ENCODE measurements around the gene COX10.

Gene COX10

DNA sequence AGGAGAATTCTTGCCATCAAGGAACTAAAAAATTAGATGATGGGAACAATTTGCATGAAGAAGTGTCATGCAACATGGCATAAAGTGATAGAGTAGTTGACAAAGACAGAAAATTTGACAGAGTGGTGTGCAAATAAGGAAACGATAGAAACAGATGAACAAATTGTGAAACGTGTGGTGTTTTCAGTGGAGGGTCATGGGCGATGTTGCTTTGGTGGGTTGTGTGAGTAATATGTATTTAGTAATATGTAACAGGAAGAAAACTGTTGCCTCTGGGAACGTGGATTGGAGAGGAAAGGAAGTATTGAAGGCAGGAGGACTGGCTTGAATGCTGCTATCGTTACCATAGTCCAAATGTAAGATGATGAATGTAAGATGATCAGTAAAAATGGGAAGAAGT lies 3.6 kb downstream of the COX10 start:
- no peak for DNase-seq

- DNase-seq, result no peak
Observed at GRCh38 chr17:14078027-14078426, 8.7 kb downstream of the COX10 start.

GRCh38 chr17:14080847-14081251 lies 11.5 kb downstream of the COX10 start:
- no peak for DNase-seq

DNA sequence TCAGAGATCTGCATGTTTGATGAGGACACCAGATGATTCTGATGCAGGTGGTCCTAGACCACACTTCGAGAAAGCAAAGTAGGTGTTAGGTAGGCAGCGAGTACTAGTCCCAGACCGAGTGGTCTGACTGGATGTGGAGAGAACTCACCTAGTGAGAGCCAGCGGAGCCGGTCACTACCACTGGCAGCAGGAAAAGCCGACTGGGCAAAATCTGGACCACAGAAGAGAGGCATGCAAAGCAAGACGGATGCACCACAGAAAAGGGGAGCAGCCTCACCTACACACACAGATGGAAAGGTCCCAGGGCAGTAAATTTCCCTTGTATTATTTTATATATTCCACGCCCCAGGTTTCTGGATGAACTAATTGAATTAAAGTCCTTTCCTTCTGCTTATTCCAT lies 13.5 kb downstream of the COX10 start:
- DNase-seq, result no peak

DNA sequence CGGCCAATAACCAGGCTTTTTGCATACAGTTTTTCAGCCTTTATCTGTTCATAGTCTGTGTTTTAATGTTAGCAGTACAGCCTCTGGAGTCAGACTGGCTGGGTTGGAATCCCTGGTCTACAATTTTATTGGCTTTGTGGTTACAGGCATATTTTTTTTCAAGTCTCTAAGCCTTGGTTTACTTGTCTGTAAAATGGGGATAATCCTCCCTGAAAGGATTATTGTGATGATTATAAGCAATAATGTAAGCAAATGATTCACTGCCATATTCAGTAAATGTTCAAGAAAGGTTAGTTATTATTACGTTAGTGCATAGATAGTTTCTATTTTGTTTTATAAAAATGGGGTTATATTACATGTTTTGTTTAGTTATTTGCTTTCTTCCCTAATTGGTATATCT lies 15.7 kb downstream of the COX10 start:
- DNase-seq, result no peak

GRCh38 chr17:14086189-14086588 lies 16.9 kb downstream of the COX10 start:
- DNase-seq, result no peak

DNA sequence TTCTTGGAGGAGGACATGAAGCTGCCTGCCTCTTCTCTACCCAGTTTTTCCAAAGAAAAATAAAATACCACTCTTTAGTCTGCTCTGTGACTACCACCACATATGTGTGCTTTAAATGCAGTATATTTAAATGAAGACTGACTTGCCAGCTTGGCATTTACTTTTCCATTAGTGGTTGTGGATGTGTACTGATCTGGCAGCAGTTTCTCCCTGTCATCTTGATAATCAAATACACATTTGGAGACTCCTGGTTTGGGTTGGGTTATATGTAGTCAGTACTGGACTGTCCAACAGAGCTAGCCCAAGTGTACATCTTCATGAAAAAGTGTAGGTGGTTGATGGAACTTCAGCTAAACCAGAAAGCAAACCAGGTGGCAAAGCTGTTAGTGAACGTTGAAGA lies 19.9 kb downstream of the COX10 start:
- no peak for DNase-seq

- DNase-seq, result no peak
Observed at GRCh38 chr17:14091367-14091766, 22.1 kb downstream of the COX10 start.

DNA sequence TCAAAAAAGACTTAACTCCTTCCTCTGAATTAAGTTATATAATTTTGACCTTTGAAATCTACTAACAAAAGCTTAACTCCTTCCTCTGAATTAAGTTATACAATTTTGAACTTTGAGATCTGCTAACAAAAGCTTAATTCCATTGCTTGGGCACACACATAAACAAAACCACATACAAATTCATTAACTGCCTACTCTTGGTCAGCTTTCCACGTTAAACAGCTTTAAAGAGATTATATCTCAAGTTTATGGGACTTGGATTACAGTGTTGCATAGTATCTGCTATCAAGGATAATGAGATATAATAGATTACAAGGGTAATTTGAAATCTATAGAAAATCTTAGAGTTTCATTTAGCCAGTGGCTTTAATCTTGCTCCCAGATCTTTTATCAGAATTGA lies 23.5 kb downstream of the COX10 start:
- no peak for DNase-seq

- no peak for DNase-seq
Observed at GRCh38 chr17:14094676-14095601, 25.6 kb downstream of the COX10 start.

GRCh38 chr17:14095631-14096030 lies 26.3 kb downstream of the COX10 start:
- no peak for DNase-seq

GRCh38 chr17:14098246-14098645 lies 28.9 kb downstream of the COX10 start:
- DNase-seq, result no peak

- DNase-seq, result no peak
Observed at GRCh38 chr17:14101976-14102375, 32.7 kb downstream of the COX10 start.

- DNase-seq, result no peak
Observed at GRCh38 chr17:14103836-14104235, 34.5 kb downstream of the COX10 start.

GRCh38 chr17:14104734-14105133 lies 35.4 kb downstream of the COX10 start:
- DNase-seq, result no peak

- DNase-seq, result no peak
Observed at GRCh38 chr17:14107889-14108288, 38.6 kb downstream of the COX10 start.

- DNase-seq, result no peak
Observed at GRCh38 chr17:14112407-14112806, 43.1 kb downstream of the COX10 start.

DNA sequence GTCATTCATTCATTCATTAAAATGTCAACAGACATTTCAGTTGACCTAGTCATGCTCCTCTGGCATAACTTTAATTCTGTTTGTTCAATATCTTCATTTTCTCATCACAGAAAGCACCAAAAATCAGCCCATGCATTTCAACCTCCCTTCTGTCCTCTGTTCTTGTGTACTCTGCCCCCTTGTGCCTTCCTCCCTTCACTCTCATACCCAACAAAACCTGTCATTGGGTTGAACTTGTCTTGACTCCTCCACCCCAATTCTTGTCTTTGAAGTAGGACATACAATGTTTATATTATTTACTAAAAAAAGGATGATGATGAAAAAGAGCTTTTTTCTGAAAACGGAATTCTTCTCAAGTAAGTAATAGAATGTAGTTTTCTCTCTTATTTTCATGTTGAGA lies 43.8 kb downstream of the COX10 start:
- no peak for DNase-seq

GRCh38 chr17:14116263-14117024 lies 47.1 kb downstream of the COX10 start:
- DNase-seq, result no peak

- no peak for DNase-seq
Observed at GRCh38 chr17:14118951-14119350, 49.6 kb downstream of the COX10 start.

- no peak for DNase-seq
Observed at GRCh38 chr17:14119546-14119945, 50.2 kb downstream of the COX10 start.

DNA sequence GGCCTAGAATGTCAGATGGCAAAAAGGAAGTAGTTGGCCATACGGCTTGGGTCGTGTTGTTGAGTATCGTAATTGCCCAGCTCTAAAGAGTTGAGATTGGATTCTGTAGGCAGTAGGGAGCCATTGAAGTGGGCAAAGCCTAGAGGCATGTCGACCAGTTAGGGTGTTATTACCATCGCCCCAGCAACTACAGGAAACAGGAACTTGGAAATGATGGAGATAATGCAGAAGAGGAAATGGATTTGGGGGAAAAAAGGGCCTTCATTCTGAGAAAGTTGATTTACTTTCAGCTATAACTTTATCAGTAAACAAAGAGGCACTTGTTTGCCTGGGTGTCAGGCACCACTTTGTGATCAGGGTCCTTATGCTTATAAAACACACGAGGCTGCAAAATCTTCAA lies 52.6 kb downstream of the COX10 start:
- no peak for DNase-seq

GRCh38 chr17:14123619-14124278 lies 54.4 kb downstream of the COX10 start:
- no peak for DNase-seq

DNA sequence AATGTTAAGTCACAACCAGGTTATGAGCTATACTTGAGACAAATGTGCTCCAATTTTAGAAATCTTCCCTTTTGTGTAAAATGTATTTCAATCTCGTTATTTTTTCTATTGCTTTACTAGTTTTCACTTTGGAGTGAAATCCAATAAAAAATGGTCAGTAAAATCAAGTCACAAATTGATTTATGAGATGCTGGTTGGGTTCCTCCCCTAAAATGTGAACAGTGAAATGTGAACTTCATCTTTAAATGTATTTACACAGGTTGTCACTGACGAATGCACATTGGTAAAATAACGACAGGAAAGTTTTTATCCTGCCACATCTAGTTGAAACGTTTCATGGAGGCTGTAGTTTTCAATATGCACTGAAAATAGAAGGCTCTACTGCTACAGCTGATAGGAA lies 55.5 kb downstream of the COX10 start:
- DNase-seq, result no peak
